Stomach smooth muscle (tissue), 2 donors: ENCODE measurements around the gene ERBB3.

Experiments used
- H3K27ac ChIP-seq: one replicate; pipeline ENCODE4 v1.7.0; 2013; ENCODE audit warnings: mild to moderate bottlenecking, low read length, inconsistent platforms
- H3K27me3 ChIP-seq, 2 donors: one replicate each; pipeline ENCODE4 v1.7.0; 2013; ENCODE audit warnings: low read length in 2 of 2; ENCODE audit not compliant: insufficient read depth in 2 of 2, control insufficient read depth in 1 of 2
- H3K36me3 ChIP-seq, 2 donors: one replicate each; pipeline ENCODE4 v1.7.0; 2013; ENCODE audit warnings: low read length in 2 of 2; ENCODE audit not compliant: control insufficient read depth in 2 of 2, insufficient read depth in 2 of 2
- H3K4me1 ChIP-seq: one replicate; pipeline ENCODE4 v1.7.0; 2013; ENCODE audit warnings: low read length; ENCODE audit not compliant: control insufficient read depth, insufficient read depth
- H3K4me3 ChIP-seq, 2 donors: one replicate each; pipeline ENCODE4 v1.7.0; 2013; ENCODE audit warnings: low read length in 2 of 2
- H3K9ac ChIP-seq, 2 donors: one replicate each; pipeline ENCODE4 v1.7.0; 2013; ENCODE audit warnings: low read length in 2 of 2, mild to moderate bottlenecking in 1 of 2
- H3K9me3 ChIP-seq, 2 donors: one replicate each; pipeline ENCODE4 v1.7.0; 2013; ENCODE audit warnings: low read length in 2 of 2; ENCODE audit not compliant: control insufficient read depth in 2 of 2
- donor health status: healthy.
- donor health status: Pancreatic carcinoma.

Gene ERBB3

GRCh38 chr12:56080556-56081138 lies 682 bp downstream of the ERBB3 start:
- peak overlapping the region in 1 of 2 donors; percentile 47 for H3K9ac ChIP-seq
- H3K27me3 ChIP-seq = peaks cover 11 to 21% of the 10 kb centered on the region in 2 donors
- peak overlapping the region; percentile 74 to 86 for H3K4me3 ChIP-seq
- H3K9me3 ChIP-seq = no peaks in the 10 kb centered on the region
- H3K27ac ChIP-seq = no peak overlapping the region
- no peaks in the 10 kb centered on the region for H3K36me3 ChIP-seq
- H3K4me1 ChIP-seq = peaks cover 16% of the 10 kb centered on the region

GRCh38 chr12:56081393-56082347 lies 1.7 kb downstream of the ERBB3 start:
- peaks cover 16% of the 10 kb centered on the region for H3K4me1 ChIP-seq
- H3K4me3 ChIP-seq = peak overlapping the region in 1 of 2 donors; percentile 29
- H3K9me3 ChIP-seq = no peaks in the 10 kb centered on the region
- peaks cover 11 to 21% of the 10 kb centered on the region in 2 donors for H3K27me3 ChIP-seq
- H3K36me3 ChIP-seq = no peaks in the 10 kb centered on the region
- no peak overlapping the region for H3K9ac ChIP-seq
- no peak overlapping the region for H3K27ac ChIP-seq

- Histone ChIP-seq H3K27ac (no peak overlapping the region), H3K4me1 (peaks cover 16% of the 10 kb centered on the region), H3K9ac (no peak overlapping the region), H3K9me3 (no peaks in the 10 kb centered on the region), H3K27me3 (peaks cover 11 to 21% of the 10 kb centered on the region in 2 donors), H3K36me3 (no peaks in the 10 kb centered on the region), H3K4me3 (peak overlapping the region in 1 of 2 donors; percentile 15)
These were observed 2.4 kb downstream of the ERBB3 start for GRCh38 chr12:56082382-56082781.

GRCh38 chr12:56082967-56083366 lies 3.0 kb downstream of the ERBB3 start:
- H3K27ac ChIP-seq = no peak overlapping the region
- H3K27me3 ChIP-seq = peaks cover 11 to 21% of the 10 kb centered on the region in 2 donors
- H3K36me3 ChIP-seq = no peaks in the 10 kb centered on the region
- H3K9ac ChIP-seq = no peak overlapping the region
- H3K9me3 ChIP-seq = no peaks in the 10 kb centered on the region
- H3K4me3 ChIP-seq = no peak overlapping the region
- peaks cover 16% of the 10 kb centered on the region for H3K4me1 ChIP-seq

- Histone ChIP-seq H3K27me3 (peaks cover 11 to 17% of the 10 kb centered on the region in 2 donors), H3K9ac (no peak overlapping the region), H3K36me3 (no peaks in the 10 kb centered on the region), H3K27ac (no peak overlapping the region), H3K9me3 (no peaks in the 10 kb centered on the region), H3K4me1 (peaks cover 4% of the 10 kb centered on the region), H3K4me3 (no peak overlapping the region)
These were observed 5.1 kb downstream of the ERBB3 start for GRCh38 chr12:56084958-56085543.

- Histone ChIP-seq H3K4me3 (no peak overlapping the region), H3K4me1 (no peaks in the 10 kb centered on the region), H3K9ac (no peak overlapping the region), H3K27ac (no peak overlapping the region), H3K36me3 (no peaks in the 10 kb centered on the region), H3K27me3 (peaks cover 2 to 7% of the 10 kb centered on the region in 2 donors), H3K9me3 (no peaks in the 10 kb centered on the region)
These were observed 6.1 kb downstream of the ERBB3 start for GRCh38 chr12:56086096-56086495.

GRCh38 chr12:56086608-56087007 lies 6.6 kb downstream of the ERBB3 start:
- H3K27me3 ChIP-seq = peaks cover 2 to 3% of the 10 kb centered on the region in 2 donors
- no peaks in the 10 kb centered on the region for H3K36me3 ChIP-seq
- H3K9me3 ChIP-seq = no peaks in the 10 kb centered on the region
- H3K9ac ChIP-seq = no peak overlapping the region
- no peak overlapping the region for H3K4me3 ChIP-seq
- no peak overlapping the region for H3K27ac ChIP-seq
- no peaks in the 10 kb centered on the region for H3K4me1 ChIP-seq

- Histone ChIP-seq H3K36me3 (no peaks in the 10 kb centered on the region), H3K4me3 (no peak overlapping the region), H3K9me3 (no peaks in the 10 kb centered on the region), H3K27me3 (no peaks in the 10 kb centered on the region), H3K4me1 (no peaks in the 10 kb centered on the region), H3K27ac (no peak overlapping the region), H3K9ac (no peak overlapping the region)
These were observed 7.3 kb downstream of the ERBB3 start for GRCh38 chr12:56087220-56087619.

GRCh38 chr12:56097738-56098137 lies 17.8 kb downstream of the ERBB3 start:
- Histone ChIP-seq H3K4me3 (no peak overlapping the region), H3K4me1 (no peaks in the 10 kb centered on the region), H3K36me3 (no peaks in the 10 kb centered on the region), H3K27me3 (peaks cover 0 to 5% of the 10 kb centered on the region in 2 donors), H3K9me3 (no peaks in the 10 kb centered on the region), H3K27ac (no peak overlapping the region), H3K9ac (no peak overlapping the region)

GRCh38 chr12:56098592-56098991 lies 18.6 kb downstream of the ERBB3 start:
- Histone ChIP-seq H3K27me3 (peaks cover 0 to 5% of the 10 kb centered on the region in 2 donors), H3K4me1 (peaks cover 1% of the 10 kb centered on the region), H3K4me3 (no peak overlapping the region), H3K9ac (no peak overlapping the region), H3K9me3 (no peaks in the 10 kb centered on the region), H3K36me3 (no peaks in the 10 kb centered on the region), H3K27ac (no peak overlapping the region)
